HG02870 (cell line): ENCODE results near the gene GPRC5B.

Source experiments
- ATAC-seq: cut with Tn5 transposase; IDR thresholded peaks from one replicate; pipeline ENCODE4 v1.9.1; 2021; ENCODE audit warnings: mild to moderate bottlenecking, moderate library complexity; ENCODE audit not compliant: unreplicated experiment

GPRC5B gene

DNA sequence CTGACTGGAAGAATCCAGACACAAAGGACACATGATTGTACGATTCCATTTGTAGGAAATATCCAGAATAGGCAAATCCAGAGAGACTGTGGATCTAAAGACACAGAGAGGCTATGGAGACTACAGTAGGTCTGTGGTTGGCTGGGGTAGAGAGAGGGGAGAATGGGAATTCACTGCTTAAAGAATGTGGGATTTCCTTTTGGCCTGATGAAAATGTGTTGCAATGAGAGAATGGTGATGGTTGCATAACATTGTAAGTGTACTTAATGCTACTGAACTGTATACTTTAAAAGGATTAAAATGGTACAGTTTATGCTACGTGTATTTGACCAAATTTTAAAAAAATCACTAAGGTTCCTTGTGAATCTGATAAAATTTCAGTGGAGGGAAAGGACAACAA lies 62.1 kb downstream of the GPRC5B start:
- no peak for ATAC-seq

DNA sequence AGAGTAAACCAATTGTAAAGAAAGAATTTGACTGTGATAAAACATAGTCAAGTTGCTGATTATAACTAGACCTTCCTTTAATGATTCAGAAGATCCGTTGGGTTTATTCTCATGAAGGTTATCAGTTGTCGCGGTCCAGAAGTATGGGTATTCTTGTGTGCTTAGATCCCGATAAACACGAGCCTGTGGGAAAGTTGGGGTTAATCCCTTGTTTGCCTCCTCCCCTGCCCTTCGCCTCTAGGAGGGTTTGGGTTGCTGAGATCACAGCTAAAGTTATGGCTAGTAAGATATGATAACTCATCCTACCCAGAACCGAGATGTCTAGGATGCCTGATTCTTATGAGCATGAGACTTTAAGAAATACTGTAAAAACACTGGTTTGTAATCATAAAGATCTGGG lies 66.8 kb downstream of the GPRC5B start:
- ATAC-seq: no peak

DNA sequence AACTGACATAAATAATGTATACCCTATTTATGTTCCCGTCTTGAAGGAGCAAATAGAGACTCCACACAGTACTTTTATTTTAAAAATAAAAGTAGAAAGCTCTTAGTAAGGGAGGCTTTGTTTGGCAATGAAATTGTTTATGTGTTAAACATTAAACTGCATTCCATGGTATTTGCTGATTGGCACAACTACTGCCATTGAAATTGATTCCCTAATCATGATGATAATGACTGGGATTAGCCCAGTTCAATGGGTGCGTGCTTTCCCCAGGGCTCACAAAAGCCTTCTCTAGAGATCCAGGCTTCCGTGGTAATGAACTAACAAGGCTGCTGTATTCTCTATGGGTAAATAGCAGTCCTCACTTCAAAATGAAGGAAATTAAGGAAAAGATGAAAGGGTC lies 67.5 kb downstream of the GPRC5B start:
- ATAC-seq: no peak

DNA sequence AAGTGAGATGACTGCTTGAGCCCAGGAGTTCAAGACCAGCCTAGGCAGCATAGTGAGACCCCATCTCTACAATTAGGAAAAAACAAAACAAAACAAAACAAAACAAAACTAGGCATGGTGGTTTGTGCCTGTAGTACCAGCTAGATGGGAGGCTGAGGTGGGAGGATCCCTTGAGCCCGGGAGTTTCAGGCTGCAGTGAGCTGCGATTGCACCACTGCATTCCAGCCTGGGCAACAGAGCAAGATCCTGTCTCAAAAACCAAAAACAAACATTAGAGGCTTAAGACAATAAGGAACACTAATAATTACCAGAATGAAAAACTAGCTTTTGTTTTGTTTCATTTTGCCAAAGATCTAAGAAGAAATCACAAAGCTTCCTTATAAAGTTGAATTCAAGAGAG lies 69.2 kb downstream of the GPRC5B start:
- no peak for ATAC-seq

DNA sequence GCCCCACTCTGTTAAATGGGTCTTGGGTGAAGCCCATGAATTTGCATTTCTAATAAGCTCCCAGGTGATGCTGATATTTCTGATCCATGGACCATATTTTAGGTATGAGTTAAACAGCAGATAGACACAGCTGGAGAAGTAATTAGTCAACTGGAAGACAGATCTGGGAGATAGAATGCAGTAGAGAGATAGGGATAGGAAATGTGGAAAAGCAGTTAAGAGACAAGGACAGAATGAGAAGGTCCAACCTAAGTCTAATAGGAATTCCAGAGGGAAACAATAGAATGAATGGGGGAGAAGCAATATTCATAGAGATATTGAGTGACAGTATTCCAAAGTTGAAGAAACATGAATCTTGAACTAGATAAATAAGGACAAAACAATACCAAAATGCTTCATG lies 71.7 kb downstream of the GPRC5B start:
- ATAC-seq: no peak

DNA sequence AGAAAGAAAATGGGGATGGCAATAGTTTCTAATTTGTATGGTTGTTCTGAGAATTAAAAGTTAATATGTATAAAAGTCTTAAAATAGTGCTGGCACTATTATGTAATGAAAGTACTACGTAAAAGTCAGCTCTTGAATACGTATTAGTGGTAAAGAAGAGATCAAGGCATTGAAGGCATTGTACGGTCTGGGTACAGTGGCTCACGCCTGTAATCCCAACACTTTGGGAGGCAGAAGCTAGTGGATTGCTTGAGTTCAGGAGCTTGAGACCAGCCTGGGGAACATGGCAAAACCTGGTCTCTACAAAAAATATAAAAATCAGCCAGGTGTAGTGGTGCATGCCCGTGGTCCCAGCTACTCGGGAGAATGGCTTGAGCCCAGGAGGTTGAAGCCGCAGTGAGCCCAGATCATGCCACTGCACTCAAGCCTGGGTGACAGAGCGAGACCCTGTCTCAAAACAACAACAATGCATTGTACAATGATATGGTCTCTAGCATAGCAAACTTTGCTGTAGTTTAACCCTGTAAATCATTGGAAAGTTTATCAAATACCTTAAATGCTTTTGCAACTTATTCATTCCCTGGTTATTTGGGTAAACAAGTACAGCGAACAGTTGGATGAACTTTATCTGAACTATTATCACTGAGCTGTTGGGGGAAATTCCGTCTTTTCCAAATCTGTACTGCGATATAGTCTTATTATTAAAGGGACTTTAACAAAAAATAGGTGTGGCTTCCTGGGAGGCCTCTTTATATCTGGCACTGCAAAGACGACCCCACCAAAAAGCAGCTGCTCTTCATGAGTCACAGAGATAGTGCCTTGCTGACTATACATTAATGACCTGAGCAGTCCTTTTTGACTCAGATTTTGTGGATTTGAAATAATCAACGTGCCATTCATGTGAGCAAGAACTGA lies 73.6 kb downstream of the GPRC5B start:
- ATAC-seq: no peak

DNA sequence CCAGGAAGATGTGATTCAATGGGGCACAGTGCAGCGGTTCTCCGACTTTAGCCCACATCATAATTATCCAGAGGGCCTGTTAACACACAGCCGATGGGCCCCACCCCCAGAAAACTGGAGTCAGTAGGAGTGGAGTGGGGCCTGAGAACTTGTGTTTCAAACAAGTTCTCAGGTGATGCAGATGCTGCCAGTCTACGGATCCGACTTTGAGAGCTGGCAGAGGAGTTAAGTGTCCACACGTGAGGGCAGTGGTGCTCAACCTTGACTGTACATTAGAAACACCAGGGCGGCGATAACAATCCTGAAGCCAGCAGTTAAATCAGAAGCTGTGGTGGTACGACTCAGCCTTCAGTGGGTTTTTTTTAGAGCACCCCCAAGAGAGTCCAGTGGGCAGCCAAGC lies 75.0 kb downstream of the GPRC5B start:
- ATAC-seq: no peak

DNA sequence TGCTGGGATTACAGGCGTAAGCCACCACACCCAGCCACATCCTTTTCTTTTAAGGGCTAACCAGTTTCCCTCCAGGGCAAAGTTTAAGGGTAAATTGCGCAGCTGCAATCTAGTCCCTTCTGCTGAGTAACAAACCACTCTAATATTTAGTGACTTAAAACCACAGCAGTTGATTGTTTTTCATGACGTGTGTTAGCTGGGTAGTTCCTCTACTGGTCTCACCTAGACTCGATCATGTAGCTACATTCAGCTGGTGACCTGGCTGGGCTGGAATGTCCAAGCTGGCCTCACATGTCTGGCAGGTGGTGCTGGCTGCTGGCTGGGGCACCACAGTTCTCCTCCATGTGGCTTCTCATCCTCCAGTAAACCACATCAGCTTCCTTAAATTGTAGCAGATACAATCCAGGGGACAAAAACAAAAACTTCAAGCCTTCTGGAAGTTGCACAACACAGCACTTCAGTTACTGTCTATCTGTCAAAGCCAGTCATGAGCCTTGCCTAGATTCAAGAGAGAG lies 75.5 kb downstream of the GPRC5B start:
- no peak for ATAC-seq

DNA sequence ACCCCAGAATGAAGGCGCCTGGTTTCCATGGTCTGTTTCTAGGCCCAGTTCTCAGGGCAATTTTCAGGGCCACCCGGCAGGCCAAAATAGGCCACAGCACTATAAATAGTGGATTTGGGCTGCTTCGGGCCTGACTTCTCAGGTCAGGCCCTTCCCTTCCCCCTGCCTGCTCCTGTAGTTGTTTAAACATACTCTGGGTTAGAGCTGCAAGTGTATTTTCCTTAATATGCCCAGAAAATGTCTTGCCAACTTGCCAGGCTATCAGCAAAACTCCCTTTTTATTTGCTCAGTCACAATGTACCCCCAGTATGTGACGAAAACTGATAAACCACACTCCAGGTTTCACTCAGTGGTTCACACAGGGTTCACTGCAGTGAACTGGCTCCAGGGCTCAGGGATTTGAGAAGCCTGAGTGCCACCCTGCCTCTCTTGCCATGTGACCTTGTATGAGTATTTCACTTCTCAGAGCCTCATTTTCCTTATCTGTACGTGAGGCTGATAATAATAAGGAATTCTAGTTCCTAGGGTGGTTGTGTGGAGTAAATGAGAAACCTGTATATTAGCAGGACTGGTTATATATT lies 76.5 kb downstream of the GPRC5B start:
- no peak for ATAC-seq
